ENCODE measurements around the gene PRMT3.
"Not testable (repeated sequence)": the region's sequence is repeated elsewhere in the genome, so short reads cannot be mapped to it uniquely, and the experiment has no call there.

PRMT3 gene

DNA sequence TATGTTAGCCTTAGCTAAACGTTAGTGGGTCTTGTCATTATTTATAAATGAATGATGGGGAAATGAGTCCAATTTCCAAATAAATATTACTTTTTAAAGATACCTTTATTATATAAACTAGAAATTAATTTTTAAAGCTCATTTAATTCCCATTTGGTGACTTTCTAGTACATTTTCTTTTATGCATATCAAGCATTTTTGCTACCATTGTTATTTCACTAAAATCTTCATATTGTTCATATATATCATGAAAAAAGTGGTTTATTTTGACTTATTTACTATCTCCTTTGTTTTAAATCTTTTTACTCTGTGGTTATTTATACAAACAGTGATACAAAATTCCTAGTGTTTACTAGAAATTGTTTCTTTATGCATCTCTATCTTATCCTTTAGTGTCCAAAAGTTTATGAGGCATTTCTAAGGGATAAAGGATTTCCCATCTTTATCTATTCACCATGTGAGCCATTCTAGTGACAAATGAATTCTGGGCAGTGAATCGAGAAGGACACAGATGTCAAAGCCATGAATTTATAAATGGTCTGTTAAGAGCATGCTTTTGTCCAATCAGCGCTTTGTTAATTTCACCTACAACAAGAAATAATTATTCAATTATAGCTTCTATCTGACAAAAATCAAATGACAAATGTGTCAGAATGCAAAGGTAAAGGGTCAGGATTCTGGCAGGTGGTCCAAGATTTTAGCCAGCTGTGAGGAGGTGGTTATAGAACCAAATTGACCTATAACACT lies 70.6 kb downstream of the PRMT3 start:
- no peak for DNase-seq

DNA sequence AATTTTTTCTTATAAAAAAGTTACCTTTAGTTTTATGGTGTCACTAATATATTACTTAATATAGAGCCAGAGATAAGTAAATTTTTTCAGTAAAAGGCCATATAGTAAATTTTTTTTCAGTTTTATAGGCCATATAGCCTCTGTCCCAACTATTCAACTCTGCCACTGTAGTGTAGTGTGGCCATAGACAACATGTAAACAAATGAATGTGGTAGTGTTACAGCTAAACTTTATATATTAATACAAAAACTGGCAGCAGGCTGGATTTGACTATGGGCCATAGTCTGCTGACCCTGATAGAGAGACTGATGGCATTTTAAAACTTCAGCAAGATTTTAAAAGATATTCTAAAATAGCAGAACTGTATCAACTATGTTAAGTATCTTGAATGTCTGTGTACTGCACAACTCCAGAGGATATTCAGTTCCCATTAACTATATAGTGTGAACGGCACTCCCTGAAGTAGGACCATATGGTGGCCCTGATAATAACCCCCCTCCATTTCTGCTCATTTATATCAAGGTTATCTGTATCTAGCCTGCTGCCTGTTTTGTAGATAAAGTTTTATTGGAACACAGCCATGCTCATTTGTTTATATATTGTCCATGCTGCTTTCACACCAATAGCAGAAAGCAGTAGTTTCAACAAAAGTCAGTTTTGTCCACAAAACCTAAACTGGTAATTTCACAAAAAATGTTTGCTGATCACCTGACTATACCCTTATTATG lies 71.6 kb downstream of the PRMT3 start:
- no peak for DNase-seq

DNA sequence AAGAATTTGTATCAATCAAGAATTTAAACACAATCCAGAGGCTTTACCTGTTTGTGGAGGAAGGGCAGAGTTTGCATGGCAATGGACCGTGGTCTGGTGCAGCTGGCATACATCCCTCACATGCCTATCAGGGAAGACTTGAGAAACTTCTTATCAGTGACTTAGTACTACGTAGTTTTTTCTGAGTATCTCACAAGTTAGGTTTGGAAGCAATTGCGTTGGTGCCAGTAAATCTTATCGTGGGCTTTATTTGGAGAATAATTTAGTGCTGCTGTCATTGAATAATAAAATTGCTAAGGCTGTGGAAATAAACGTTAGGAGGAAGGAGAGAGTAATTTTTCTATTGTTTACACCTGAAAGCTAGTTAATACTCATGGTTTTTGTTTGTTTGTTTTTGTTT lies 72.3 kb downstream of the PRMT3 start:
- no peak for DNase-seq

DNA sequence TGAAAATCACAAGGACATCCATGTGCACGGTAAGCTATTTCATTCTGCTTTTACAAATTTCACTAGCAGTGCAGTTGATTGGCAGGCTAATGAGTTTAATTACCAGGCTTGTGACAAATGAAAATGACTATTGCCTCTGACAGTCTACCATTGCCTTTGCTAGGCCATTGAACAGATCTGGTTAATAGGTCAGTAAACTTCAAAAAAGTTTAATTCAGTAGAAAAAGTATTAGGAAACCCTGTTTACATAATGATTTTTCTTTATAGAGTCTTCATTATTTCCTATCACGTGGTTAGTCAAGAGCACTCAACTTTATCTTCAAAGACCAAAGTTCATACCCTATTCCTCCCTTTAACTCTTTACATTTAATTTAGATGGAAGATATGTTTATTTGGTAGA lies 77.0 kb downstream of the PRMT3 start:
- DNase-seq = no peak

DNA sequence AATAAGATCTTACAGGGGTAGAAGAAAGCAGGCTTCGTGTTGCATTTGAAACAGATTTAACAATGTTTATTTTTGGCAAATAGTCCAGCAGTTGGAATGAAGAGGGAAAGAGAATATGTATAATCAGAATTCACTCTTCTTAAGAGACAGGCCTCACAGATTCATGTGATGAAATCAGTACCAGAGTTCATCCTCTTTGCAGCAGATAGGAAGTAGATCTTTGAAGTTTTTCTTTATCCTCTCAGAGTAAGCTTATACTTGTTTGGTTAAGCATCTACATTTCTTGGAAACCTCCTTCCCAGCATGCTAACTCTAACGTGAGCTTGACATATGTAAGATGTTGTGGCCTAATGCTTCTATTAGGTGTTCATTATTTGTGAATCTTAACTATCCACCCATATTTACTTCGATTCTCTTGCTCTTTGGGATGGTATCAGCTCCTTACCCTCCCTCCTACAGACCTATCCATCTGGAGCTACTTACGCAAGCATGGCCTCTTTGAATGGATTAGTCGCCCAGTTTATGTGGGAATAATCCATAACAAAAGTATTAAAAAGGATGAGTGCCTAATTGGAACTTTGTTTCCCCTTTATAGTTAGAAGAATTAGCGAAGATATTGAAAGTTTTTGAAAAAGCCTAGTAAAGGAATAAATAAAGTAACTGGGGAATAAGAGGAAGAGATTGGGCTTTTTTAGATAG lies 80.1 kb downstream of the PRMT3 start:
- no peak for DNase-seq

DNA sequence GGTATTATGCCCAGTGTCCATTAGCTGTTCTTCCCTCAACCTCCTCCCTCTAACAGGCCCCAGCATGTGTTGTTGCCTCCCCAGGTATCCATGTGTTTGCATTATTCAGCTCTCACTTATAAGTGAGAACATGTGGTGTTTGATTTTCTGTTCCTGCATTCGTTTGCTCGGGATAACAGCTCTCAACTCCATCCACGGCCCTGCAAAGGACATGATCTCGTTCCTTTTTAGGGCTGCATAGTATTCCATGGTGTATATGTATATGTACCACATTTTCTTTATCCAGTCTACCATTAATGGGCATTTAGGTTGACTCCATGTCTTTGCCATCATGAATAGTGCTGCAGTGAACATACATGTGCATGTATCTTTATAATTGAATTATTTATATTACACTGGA lies 82.8 kb downstream of the PRMT3 start:
- no peak for DNase-seq

DNA sequence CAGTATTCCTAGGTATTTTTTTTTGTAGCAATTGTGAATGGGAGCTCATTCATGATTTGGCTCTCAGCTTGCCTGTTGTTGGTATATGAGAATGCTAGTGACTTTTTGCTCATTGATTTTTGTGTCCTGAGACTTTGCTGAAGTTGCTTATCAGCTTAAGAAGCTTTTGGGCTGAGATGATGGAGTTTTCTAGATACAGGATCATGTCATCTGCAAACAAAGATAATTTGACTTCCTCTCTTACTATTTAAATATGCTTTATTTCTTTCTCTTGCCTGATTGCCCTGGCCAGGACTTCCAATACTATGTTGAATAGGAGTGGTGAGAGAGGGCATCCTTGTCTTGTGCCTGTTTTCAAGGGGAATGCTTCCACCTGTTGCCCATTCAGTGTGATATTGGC lies 84.4 kb downstream of the PRMT3 start:
- DNase-seq = not testable (repeated sequence)

DNA sequence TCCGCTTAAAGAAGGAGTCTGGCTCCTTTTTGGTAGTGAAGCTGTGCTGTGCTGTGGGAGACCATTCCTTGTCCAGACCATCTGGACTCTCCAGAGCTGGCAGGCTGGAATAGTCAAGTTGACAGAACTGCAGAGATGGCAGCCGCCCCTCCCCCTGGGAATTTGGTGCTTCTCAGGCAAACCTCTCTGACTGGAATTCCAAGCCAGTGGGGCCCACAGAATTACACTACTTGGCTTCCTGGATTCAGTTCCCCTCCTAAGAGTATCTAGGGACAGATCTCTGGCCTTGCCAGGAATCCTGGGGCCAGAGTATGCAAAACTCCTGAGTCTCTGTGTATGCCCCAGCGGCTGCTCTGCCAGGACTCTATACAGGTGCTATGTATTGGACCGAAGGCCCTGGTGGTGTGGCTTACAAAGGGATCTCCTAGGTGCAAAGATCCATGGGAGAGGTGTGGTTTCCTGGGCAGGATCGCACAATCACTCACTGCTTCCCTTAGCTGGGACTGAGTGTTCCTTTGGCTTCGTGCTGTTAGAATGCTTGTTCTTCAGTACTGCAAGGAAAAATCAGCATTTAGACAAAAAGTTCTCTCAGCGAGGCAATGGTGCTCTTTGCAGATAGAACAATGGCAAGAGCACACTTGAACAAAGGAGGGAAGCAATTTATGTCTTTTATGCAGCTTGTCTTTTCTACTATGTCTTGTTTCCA lies 86.8 kb downstream of the PRMT3 start:
- DNase-seq = no peak

DNA sequence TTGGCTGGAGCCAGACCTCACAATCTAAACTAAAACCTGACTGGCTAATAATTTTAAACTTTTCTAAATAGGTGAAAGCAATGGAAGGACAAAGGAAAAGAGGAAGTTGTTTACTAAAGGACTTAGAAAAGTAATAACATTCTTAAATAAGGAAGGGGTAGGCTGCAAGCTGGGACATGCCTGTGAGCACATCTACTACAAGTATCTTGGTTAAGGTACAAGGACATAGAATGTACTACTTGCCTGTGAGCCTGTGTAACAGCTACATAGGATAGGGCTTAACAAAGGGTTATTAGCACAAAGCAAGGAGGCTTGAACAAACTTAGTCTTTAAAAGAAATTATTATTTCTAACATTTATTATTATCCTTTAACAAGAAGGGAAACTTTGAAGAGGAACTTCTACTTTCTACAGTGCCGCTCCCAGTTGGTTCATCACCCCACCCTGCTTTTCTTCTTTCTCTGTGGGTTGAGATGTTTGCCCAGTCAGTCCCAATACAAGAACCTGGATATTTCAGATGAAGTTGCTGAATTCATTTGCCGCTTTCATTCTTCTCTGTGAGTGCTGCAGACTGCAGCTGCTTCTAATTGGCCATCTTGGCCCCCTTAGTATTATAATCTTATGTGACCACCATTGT lies 87.5 kb downstream of the PRMT3 start:
- DNase-seq = no peak

DNA sequence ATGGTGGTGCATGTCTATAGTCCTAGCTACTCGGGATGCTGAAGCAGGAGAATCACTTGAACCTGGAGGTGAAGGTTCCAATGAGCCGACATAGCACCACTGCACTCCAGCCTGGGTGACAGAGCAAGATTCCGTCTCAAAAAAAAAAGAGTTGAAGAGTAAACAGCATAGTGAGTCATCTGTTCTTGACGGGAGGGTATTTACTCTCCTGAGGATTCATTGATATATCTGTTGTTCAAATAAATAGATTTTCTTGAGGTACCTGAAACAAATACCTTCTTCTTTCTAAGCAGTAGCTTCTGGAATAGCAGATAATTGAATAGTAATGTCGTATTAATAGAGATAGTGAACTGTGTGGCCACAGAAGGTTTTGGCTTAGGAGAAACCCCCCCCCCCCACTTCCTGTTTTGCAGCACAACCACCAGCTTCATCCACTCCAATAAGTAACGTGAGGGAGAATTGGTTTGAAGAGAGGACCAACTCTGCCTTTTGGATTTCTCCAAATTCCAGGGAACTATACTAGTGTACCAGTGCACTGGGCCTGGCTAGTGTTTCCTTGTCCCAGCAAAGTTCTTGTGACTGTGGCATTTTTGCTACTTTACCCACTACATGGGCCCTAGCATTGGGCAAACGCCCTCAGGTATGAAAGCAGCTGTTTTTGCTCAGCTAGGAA lies 90.0 kb downstream of the PRMT3 start:
- no peak for DNase-seq

DNA sequence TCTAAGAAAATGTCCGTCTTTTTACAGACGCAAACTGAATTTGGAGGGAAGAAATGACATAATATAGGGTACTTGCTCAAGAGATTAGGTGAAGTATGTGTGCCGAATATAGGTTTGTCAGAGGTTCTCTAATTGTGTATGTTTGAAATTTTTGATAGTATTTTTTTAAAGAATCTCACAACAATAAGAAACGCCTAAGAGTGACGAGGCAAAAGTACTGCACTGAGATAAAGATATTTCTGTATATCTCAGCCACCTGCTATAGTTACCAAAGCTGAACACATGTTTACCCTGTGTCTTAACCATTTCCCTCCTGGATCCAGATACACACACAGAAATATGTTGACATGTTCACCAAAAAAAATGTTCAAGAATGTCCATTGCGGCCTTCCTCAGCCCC lies 92.0 kb downstream of the PRMT3 start:
- no peak for DNase-seq

DNA sequence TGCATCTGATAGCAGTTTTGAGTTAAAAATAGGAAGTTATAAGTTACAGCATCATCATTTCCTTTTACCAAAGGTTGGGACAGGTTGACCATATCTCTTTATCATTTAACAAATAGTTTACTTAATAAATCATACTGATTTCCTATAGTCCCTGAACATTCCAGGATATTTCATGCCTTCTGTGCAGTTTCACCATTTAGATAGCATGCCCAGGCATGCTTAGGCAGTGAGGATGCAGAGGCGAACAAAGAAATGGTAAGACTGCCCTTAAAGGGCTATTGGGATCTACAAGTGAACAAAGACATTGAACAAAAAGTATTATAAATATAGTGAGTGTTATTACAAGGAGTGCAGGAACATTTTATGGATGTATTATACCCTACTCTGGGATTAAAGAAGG lies 96.4 kb downstream of the PRMT3 start:
- DNase-seq = no peak

DNA sequence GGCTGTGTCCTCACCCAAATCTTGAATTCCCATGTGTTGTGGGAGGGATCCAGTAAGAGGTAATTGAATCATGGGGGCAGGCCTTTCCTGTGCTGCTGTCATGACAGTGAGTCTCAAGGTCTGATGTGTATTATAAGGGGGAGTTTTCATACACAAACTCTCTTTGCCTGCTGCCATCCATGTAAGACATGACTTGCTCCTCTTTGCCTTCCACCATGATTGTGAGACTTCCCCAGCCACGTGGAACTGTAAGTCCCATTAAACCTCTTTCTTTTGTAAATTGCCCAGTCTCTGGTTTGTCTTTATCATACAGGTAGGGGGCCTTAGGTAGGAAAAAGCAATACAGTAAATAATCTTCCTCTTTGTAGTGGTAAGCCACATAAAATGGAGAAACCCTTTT lies 96.9 kb downstream of the PRMT3 start:
- not testable (repeated sequence) for DNase-seq

DNA sequence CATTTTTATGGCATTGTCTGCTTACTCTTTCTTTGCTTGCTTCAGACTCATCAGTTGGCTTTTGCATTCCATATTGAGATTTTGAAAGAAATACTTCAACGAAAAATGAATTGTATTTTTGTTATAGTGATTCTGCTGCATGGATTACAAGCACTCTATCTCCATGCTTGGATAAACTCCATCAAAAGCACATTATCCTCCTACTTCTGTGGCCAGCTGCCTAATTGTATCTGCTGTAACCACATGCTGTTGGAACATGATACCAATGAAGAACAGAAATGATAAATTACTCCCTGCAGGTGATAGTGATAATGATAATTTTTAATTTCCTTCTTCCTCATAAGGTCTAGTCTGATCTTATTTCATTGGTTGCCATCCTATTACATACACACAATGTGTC lies 100.8 kb downstream of the PRMT3 start:
- no peak for DNase-seq

DNA sequence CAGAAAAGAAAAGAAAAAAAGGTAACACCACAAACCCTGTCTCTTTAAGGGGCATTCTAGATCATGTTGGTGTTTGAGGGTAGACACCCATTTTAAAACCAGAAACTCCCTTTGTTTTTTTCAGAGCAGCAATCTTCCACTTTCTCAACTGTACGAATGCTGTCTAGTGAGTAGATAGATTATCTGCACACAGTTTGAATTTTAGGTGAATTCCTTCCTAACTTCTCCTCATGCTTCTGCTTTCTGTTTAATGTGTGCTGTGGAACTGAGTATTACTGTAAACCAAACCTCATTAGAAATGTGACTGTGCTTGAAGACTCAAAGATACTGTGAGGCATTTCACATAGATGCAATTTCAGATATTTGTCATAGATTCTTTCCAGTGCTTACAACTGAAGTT lies 102.4 kb downstream of the PRMT3 start:
- no peak for DNase-seq

DNA sequence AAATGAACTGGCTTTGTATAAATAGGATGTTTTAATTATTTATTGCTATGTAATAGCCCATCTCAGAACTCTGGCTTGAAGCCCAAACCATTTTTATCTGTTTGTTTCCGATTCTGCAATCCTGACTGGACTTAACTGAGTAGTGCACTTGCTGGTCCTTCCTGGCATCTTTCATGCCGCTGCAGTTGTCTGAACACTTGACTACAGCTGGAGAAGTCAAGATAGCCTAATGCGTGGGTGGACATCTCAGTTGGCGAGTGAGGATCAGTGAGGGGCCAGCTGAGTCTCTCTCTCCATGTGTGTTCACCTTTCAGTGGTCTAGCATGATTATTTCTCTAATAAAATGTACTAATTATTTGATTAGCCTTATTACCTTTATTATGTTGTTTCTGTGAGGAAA lies 105.8 kb downstream of the PRMT3 start:
- DNase-seq = no peak

DNA sequence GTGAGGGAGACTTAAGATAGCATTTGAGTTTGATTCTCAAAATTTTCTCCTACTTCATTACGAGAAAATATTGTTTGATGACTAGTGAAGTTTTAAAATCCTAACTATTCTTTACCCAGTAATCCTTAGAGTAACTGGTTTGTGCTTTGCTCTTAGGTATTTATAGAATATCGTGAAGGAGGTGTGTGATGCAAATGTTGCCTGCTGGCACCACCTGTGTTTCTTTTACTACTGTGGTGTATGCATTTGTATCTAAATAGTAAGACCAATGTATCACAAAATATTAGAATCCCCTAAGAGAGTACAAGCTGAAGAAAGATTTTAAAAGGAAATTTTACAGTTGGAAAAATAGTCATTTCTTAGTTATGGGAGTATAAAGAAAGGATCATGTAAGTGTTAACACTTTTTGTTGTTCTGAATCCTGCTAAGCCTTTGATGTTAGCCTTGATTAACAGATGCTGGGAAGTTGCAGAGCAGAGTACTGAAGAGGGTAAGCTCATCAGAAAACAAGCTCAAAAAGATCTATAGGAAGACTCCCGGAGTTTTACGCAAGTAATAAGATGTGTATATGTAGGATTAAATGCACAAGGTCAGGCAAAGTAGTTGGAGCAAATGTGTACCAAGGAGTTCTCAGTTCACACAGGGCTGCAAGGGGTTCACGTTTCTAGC lies 109.7 kb downstream of the PRMT3 start:
- DNase-seq = no peak

DNA sequence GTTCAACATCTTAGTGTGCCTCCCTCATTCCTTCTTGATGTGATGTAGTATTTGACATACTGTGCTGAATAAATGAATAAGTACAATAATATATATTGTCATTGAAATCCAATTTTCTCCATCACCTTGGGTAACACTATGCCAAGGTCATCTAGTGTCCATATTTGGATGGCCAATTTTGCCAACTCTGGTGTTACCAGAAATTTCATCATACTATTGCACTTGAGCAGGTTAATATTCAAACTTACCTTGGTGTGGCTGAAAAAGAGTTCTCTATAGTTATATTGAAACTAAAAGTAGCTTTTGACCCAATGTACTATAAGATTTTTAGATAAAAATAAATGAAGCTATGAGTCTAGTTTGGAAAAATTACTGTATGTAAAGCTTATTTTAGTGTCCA lies 113.7 kb downstream of the PRMT3 start:
- no peak for DNase-seq

DNA sequence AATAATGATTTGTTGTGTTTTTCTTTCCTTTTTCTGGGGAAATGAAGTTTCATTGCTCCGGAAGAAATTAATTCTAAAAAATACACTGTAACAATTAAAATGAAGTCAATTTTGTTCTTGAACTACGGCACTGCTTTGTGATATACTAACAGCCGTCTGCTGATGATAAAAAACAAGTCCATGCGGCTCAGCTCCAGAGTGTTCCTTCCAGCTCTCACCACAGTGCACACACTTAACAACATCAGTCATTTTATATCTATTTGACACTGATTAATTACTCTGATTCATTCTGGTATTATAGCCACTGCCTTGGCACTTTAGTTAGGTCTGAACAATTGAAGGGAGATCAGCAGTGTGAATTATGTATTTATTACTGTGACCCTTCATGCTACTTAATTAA lies 114.5 kb downstream of the PRMT3 start:
- no peak for DNase-seq

DNA sequence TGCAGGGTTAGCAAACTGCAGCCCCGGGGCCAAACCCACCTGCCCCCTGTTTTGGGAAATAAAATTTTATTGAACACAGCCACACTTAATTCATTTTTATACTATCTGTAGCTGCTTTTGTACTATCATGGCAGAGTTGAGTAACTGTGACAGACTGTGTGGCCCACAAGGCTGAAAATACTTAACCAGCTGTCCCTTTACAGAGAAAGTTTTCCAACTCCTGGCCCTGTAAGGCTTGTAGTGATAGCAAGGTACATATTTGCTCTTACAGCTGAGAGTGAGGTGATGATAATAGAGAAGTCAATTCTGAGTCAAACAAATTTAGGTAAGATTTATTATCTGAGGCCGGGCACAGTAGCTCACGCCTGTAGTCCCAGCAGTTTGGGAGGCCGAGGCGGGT lies 124.5 kb downstream of the PRMT3 start:
- DNase-seq = no peak

DNA sequence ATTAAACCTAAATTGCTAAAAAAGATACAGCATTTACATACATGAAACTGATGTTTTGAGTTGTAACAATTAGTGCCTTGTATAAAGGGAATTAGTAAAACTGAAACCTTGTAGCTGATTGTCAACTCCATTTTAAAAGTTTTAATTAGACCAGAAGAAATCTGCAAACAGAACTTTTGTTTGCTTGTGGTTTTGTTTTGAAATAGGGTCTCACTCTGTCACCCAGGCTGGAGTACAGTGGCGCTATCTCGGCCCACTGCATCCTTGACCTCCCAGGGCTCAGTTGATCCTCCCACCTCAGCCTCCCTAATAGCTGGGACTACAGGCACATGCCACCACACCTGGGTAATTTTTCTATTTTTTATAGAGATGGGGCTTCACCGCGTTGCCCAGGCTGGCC lies 125.4 kb downstream of the PRMT3 start:
- no peak for DNase-seq

DNA sequence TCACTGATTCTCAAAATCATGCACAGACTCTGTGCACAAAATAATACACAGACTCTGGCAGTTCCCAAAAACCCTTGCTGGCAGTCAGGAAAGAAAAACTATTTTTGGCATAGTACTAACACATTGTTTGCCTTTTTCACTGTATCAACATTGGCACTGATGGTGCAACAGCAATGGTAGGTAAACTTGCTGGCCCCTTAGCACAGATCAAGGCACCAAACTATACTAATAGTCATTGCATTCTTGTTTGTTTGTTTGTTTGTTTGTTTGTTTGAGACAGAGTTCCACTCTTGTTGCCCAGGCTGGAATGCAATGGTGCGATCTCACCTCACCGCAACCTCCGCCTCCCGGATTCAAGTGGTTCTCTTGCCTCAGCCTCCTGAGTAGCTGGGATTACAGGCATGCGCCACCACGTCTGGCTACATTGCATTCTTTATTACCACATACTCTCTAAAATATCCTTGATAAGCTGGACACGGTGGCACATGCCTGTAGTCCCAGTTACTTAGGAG lies 130.9 kb downstream of the PRMT3 start:
- DNase-seq = no peak

Measured in CD4-positive, alpha-beta T cell treated with Interleukin-12 subunit alpha and Interleukin-12 subunit beta, for 1 hour (primary cell).